Activated naive CD4-positive, alpha-beta T cell treated with anti-CD3 and anti-CD28 coated beads, Interleukin-2, amount 50 U/mL, for 24 hours (primary cell): ENCODE measurements around the gene SLC35D3.
"Not testable (repeated sequence)": the region's sequence is repeated elsewhere in the genome, so short reads cannot be mapped to it uniquely, and the experiment has no call there.

Experiments
- H3K27ac Mint-ChIP-seq: one replicate; pipeline ENCODE4 v1.8.0; 2021; ENCODE audit warnings: mild to moderate bottlenecking, mixed read lengths
- H3K27me3 Mint-ChIP-seq: one replicate; pipeline ENCODE4 v1.8.0; 2021; ENCODE audit warnings: mixed read lengths
- H3K36me3 Mint-ChIP-seq: one replicate; pipeline ENCODE4 v1.8.0; 2021; ENCODE audit warnings: mixed read lengths
- H3K4me1 Mint-ChIP-seq: one replicate; pipeline ENCODE4 v1.8.0; 2021; ENCODE audit warnings: mixed read lengths
- H3K4me3 Mint-ChIP-seq: one replicate; pipeline ENCODE4 v1.8.0; 2021; ENCODE audit warnings: mild to moderate bottlenecking, mixed read lengths
- H3K9me3 Mint-ChIP-seq: one replicate; pipeline ENCODE4 v1.8.0; 2021; ENCODE audit warnings: mixed read lengths

Gene SLC35D3

DNA sequence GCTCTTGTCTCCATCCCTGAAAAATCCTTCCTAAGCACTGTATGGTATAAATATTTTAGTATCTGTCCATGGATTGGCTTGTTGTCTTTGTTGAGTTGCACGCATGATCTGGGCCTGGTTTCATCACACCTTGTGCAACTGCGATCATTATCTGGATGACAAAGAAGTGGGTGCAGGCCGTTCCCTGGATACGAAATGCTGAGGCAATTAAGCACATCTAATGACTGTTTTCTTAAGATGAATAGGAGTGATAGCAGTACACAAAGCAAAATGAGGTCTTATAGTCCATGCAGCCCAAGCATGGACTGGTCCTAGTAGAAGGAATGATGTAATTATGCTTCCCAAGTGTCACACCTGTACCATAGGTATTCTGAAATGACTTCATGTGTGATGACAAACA lies 47.8 kb downstream of the SLC35D3 start:
- Mint-ChIP-seq H3K27ac (no peak overlapping the region), H3K4me3 (no peak overlapping the region), H3K36me3 (no peaks in the 10 kb centered on the region), H3K4me1 (no peaks in the 10 kb centered on the region), H3K9me3 (no peaks in the 10 kb centered on the region), H3K27me3 (peaks cover 20% of the 10 kb centered on the region)

DNA sequence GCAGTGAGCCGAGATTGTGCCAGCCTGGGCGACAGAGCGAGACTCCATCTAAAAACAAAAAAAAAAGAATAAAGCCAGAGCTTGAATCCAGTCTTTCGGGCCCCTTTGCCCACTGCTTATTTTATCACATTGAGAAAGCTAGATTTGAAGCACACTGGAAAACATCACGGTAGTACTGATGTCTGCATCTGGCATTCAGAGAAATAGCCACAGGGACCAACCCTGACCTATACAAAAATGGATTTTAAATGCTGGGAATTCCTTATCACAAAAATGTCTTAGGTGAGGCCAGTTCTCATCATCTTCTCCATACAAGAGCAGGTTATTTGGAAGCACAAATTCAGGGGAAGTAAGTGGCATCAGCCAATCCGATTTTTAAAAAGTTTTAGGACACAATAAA lies 49.5 kb downstream of the SLC35D3 start:
- Mint-ChIP-seq H3K9me3 (no peaks in the 10 kb centered on the region), H3K27me3 (peaks cover 16% of the 10 kb centered on the region), H3K36me3 (no peaks in the 10 kb centered on the region), H3K4me3 (no peak overlapping the region), H3K4me1 (no peaks in the 10 kb centered on the region), H3K27ac (no peak overlapping the region)

DNA sequence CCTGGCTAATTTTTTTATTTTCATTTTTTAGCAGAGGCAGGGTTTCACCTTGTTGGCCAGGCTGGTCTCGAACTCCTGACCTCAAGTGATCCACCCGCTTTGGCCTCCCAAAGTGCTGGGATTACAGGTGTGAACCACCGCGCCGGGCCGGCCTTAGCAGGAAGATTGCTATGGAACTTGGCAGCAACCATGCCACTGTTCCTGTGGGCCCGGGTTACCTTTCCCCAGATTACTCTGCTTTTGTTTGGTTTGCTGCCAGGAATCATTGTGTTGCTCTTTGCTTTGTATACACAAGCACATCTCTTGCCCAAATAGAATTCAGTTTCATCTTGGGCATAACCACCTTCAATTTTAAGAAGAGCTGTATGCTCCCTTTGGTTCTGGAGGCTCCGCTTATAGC lies 51.7 kb downstream of the SLC35D3 start:
- H3K4me1 Mint-ChIP-seq, H3K27me3 Mint-ChIP-seq, H3K4me3 Mint-ChIP-seq, H3K27ac Mint-ChIP-seq, H3K36me3 Mint-ChIP-seq, H3K9me3 Mint-ChIP-seq: not testable (repeated sequence)
